ENCODE results near the gene ATG10.

The ATG10 gene

DNA sequence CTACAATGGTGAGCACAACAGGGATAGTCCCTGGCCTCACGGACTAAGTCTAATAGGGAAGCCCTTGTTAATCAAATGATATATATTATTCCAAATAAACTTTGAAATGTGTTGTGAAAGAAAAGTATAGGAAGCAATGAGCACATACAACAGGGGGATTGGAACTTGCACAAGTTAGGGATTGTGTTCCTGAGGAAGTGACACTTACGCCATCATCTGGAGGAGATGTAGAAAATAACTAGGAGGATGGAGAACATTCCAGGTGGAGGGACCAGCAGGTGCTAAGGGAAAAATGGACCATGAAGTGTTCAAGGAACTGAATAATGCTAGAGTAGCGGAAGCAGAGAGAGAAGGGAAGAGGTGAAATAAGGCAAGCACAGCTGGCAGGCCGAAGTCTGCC, 325.1 kb downstream of the ATG10 start:
- TF ChIP-seq FOXP2 (optimal IDR thresholded peaks at IDR 0.05; ENCODE audit: borderline replicate concordance, extremely low read depth, extremely low read length, insufficient read depth) (no peak), SIN3A (IDR thresholded peaks at IDR 0.05; ENCODE audit: borderline replicate concordance, insufficient read depth, low read length) (no peak), TAF1 (IDR thresholded peaks at IDR 0.05; ENCODE audit: borderline replicate concordance, insufficient read depth, low read length) (no peak), POLR2AphosphoS5 (IDR thresholded peaks at IDR 0.05; ENCODE audit: low read depth, low read length) (no peak)
- TF ChIP-seq, protein P1, sequence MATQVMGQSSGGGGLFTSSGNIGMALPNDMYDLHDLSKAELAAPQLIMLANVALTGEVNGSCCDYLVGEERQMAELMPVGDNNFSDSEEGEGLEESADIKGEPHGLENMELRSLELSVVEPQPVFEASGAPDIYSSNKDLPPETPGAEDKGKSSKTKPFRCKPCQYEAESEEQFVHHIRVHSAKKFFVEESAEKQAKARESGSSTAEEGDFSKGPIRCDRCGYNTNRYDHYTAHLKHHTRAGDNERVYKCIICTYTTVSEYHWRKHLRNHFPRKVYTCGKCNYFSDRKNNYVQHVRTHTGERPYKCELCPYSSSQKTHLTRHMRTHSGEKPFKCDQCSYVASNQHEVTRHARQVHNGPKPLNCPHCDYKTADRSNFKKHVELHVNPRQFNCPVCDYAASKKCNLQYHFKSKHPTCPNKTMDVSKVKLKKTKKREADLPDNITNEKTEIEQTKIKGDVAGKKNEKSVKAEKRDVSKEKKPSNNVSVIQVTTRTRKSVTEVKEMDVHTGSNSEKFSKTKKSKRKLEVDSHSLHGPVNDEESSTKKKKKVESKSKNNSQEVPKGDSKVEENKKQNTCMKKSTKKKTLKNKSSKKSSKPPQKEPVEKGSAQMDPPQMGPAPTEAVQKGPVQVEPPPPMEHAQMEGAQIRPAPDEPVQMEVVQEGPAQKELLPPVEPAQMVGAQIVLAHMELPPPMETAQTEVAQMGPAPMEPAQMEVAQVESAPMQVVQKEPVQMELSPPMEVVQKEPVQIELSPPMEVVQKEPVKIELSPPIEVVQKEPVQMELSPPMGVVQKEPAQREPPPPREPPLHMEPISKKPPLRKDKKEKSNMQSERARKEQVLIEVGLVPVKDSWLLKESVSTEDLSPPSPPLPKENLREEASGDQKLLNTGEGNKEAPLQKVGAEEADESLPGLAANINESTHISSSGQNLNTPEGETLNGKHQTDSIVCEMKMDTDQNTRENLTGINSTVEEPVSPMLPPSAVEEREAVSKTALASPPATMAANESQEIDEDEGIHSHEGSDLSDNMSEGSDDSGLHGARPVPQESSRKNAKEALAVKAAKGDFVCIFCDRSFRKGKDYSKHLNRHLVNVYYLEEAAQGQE (IDR thresholded peaks at IDR 0.05; ENCODE audit: insufficient read depth in 1 of 2, low read depth in 2 of 2, low read length in 2 of 2), result no peak

DNA sequence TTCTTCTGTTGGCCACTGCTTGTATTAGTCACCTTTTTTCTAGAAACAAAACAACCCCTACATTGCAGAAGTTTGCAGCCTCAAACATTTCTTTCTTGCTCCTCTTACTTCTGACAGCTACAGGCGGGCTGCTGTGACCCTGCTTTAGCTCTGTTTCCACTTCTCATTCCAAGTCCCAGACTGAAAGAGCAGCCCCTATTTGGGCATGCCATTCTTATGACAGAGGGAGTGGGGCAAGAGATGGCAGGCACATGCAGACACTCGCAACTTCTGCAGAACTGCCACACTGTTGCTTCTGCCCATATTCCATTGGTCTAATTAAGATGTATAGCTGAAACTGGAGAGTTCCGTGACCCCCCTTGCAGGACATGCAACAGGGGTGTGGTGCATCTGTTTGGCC, 325.9 kb downstream of the ATG10 start:
- TF ChIP-seq, protein P1 (IDR thresholded peaks at IDR 0.05; ENCODE audit: insufficient read depth in 1 of 2, low read depth in 2 of 2, low read length in 2 of 2), result no peak
- TF ChIP-seq POLR2AphosphoS5 (IDR thresholded peaks at IDR 0.05; ENCODE audit: low read depth, low read length) (no peak), FOXP2 (optimal IDR thresholded peaks at IDR 0.05; ENCODE audit: borderline replicate concordance, extremely low read depth, extremely low read length, insufficient read depth) (no peak), SIN3A (IDR thresholded peaks at IDR 0.05; ENCODE audit: borderline replicate concordance, insufficient read depth, low read length) (no peak), TAF1 (IDR thresholded peaks at IDR 0.05; ENCODE audit: borderline replicate concordance, insufficient read depth, low read length) (no peak)

DNA sequence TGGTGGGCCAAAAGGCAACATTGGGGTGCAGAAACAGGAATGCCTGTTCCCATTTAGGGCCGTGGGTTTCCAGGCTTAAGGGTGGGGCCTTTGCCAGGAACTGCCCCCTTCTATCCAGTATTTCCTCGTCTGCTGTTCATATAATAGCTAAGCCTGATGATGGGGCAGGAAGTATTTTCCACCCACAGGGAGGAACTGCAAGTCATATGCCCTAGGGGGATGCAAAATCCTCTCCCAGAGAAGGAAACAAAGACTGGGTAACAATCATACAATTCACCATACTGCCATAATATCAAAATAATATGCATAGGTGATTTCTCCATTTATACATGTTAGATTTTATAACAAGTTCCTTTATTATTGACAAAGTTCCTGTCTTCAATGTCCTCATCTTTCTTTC, 326.8 kb downstream of the ATG10 start:
- no peak for TF ChIP-seq POLR2AphosphoS5 (IDR thresholded peaks at IDR 0.05; ENCODE audit: low read depth, low read length)
- TF ChIP-seq, protein P1 (IDR thresholded peaks at IDR 0.05; ENCODE audit: insufficient read depth in 1 of 2, low read depth in 2 of 2, low read length in 2 of 2), result no peak
- TF ChIP-seq SIN3A (IDR thresholded peaks at IDR 0.05; ENCODE audit: borderline replicate concordance, insufficient read depth, low read length), result no peak
- no peak for TF ChIP-seq TAF1 (IDR thresholded peaks at IDR 0.05; ENCODE audit: borderline replicate concordance, insufficient read depth, low read length)
- TF ChIP-seq FOXP2 (optimal IDR thresholded peaks at IDR 0.05; ENCODE audit: borderline replicate concordance, extremely low read depth, extremely low read length, insufficient read depth), result no peak

DNA sequence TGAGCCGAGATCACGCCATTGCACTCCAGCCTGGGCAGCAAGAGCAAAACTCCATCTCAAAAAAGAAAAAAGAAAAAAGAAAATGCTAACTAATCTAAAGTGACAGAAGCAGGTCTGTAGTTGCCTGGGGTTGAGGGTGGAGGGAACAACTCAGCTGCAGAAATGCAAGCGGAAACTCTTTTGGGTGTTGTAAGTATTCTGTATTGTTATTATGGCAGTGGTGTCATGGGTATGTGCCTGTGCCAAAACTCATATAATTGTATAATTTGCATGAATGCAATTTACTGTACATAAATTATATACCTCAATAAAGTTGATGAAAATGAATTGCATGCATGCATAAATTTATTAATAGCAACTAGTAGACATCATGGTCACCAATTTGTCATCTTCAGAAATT, 329.4 kb downstream of the ATG10 start:
- TF ChIP-seq SIN3A (IDR thresholded peaks at IDR 0.05; ENCODE audit: borderline replicate concordance, insufficient read depth, low read length), result no peak
- TF ChIP-seq TAF1 (IDR thresholded peaks at IDR 0.05; ENCODE audit: borderline replicate concordance, insufficient read depth, low read length), result no peak
- no peak for TF ChIP-seq POLR2AphosphoS5 (IDR thresholded peaks at IDR 0.05; ENCODE audit: low read depth, low read length)
- TF ChIP-seq FOXP2 (optimal IDR thresholded peaks at IDR 0.05; ENCODE audit: borderline replicate concordance, extremely low read depth, extremely low read length, insufficient read depth), result no peak
- TF ChIP-seq, protein P1 (IDR thresholded peaks at IDR 0.05; ENCODE audit: insufficient read depth in 1 of 2, low read depth in 2 of 2, low read length in 2 of 2), result no peak
